A673 (cell line): ENCODE data around the gene GP1BB. TPM values are rescaled to one million over a fixed set of nuclear protein-coding genes. Genes with fewer than 3 reads are reported as not detected.

Experiments
- BruUV-seq: library from RNA; stranded (reverse); fragments of 400-500 nt; replicated peaks from 2 replicates; lab custom pipeline; 2021; lab: Mats Ljungman, UMichigan
- CTCF ChIA-PET: fragments of 300-600 bp; sonication (Branson Sonifier 250); formaldehyde crosslinking; loops from one replicate; lab custom pipeline; 2022; ENCODE audit warnings: antibody characterized with exemption; lab: Charles Lee
- POLR2A ChIA-PET: fragments of 300-600 bp; sonication (Branson Sonifier 250); formaldehyde crosslinking; loops from one replicate; lab custom pipeline; 2022; ENCODE audit warnings: antibody characterized with exemption; ENCODE audit not compliant: low non-redundant PET; lab: Charles Lee
- DNase-seq: peaks from one replicate; pipeline ENCODE4 v3.0.0-alpha.2; 2015; ENCODE audit warnings: low spot score
- H3K27ac ChIP-seq: fragments of 200-600 bp; sonication (generic); 2 replicates; pipeline ENCODE4 v1.5.1; 2016; ENCODE audit warnings: mixed run types, low read depth, mild to moderate bottlenecking, mixed read lengths, antibody characterized with exemption, low read length; ENCODE audit not compliant: poor library complexity, severe bottlenecking
- H3K27me3 ChIP-seq: fragments of 200-600 bp; sonication (generic); replicated peaks from 2 replicates; pipeline ENCODE4 v1.6.1; 2017; ENCODE audit warnings: mixed run types, low read depth, mild to moderate bottlenecking, mixed read lengths, antibody characterized with exemption, low read length; ENCODE audit not compliant: insufficient read depth, poor library complexity
- H3K36me3 ChIP-seq: fragments of 200-600 bp; sonication (generic); 2 replicates; pipeline ENCODE4 v1.6.1; 2016; ENCODE audit warnings: mixed run types, mild to moderate bottlenecking, mixed read lengths, antibody characterized with exemption, low read length; ENCODE audit not compliant: insufficient read depth, poor library complexity, severe bottlenecking
- H3K4me1 ChIP-seq: fragments of 200-600 bp; sonication (generic); 2 replicates; pipeline ENCODE4 v1.6.1; 2017; ENCODE audit warnings: mixed run types, mild to moderate bottlenecking, mixed read lengths, antibody characterized with exemption, low read length; ENCODE audit not compliant: insufficient read depth, poor library complexity, severe bottlenecking
- H3K4me3 ChIP-seq: fragments of 200-600 bp; sonication (generic); 2 replicates; pipeline ENCODE4 v1.5.1; 2016; ENCODE audit warnings: low read depth, mixed run types, mild to moderate bottlenecking, mixed read lengths, low read length; ENCODE audit not compliant: poor library complexity, severe bottlenecking
- H3K9me3 ChIP-seq: fragments of 200-600 bp; sonication (generic); 2 replicates; pipeline ENCODE4 v1.6.1; 2016; ENCODE audit warnings: mixed run types, low read depth, mild to moderate bottlenecking, mixed read lengths, antibody characterized with exemption, low read length; ENCODE audit not compliant: poor library complexity, severe bottlenecking
- CTCF ChIP-seq: fragments of 300-800, 200-600 bp; sonication (generic); conservative IDR thresholded peaks from 2 replicates; pipeline ENCODE4 v1.5.1; 2017; ENCODE audit warnings: low read depth, mild to moderate bottlenecking, antibody characterized with exemption, low read length, moderate library complexity, mixed read lengths
- EZH2 ChIP-seq: fragments of 200-600 bp; sonication (generic); IDR thresholded peaks from 2 replicates; pipeline ENCODE4 v1.6.1; 2017; ENCODE audit warnings: borderline replicate concordance, low read depth, mild to moderate bottlenecking, mixed read lengths, antibody characterized with exemption, low read length; ENCODE audit not compliant: poor library complexity, severe bottlenecking
- intact Hi-C: fragments of 100-400 bp; cut with micrococcal nuclease; formaldehyde crosslinking; loops from one replicate; pipeline ENCODE4 v1.10.0; 2022; ENCODE audit not compliant: unreplicated experiment
- total RNA-seq: library from RNA; stranded (reverse); gene quantifications from 2 replicates; pipeline ENCODE4 v1.2.3, GENCODE V29; 2021

Gene GP1BB
- total RNA-seq, 1 experiment from 2014 or later, result 12.6 TPM

DNA sequence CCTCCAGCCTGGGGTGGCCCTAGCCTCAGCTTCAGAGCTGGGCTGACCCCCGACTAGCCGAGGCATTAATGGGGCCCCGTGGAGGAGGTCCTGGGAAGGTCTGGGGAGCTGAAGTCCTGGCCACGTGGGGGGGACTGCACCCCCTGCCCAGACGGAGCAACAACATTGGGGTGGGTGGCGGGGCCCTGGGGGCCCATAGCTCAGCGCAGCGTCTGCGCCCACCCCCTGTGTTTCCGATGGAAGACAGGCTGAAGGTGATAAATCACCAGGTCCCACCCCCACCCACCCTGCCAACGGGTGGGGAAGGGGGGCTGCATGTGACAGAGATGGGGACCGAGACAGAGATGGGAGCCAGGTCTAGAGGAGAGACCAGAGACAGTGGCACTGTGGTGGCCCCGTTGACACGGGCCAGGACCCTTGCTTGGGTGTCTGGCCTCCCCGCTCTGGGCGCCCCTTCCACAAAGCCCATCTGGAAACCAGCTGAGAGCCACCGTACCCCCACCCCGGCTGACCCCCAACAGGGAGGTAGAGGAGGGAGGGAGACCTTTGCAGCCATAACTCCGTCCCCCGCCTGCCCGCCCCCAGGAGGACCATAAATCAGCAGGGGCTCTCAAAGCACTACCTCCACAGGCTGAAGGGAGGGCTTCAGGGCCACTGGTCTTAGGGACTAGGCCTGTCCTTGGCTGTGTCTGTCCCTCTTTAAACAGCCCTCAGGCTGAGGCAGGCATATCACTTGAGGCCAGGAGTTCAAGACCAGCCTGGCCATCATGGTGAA lies 8.2 kb downstream of the GP1BB start:
- H3K4me3 ChIP-seq, result no peak overlapping the region
- CTCF ChIA-PET, result interaction anchor here (1.1 to 3.8 kb wide), 9 partner anchors 10 to 225 kb away, joined by 3 to 79 read pairs (median 4); partner anchors contain the start of genes COMT and TXNRD2
- intact Hi-C loops, result loop anchor here (5.0 kb wide), 1 partner anchor 226 kb away; no protein-coding TSS in a partner anchor
- H3K27ac ChIP-seq, result no peak overlapping the region
- H3K27me3 ChIP-seq, result no peaks in the 10 kb centered on the region
- no peak for TF ChIP-seq EZH2
- TF ChIP-seq CTCF, result no peak
- H3K36me3 ChIP-seq, result no peaks in the 10 kb centered on the region
- no peaks in the 10 kb centered on the region for H3K9me3 ChIP-seq
- no peak for DNase-seq
- H3K4me1 ChIP-seq, result no peaks in the 10 kb centered on the region
- POLR2A ChIA-PET, result no interaction called here
- no TSS peak for BruUV-seq

GRCh38 chr22:19732403-19733113 lies 9.2 kb downstream of the GP1BB start:
- no TSS peak for BruUV-seq
- Histone ChIP-seq H3K36me3 (no peaks in the 10 kb centered on the region), H3K4me1 (no peaks in the 10 kb centered on the region), H3K27ac (no peak overlapping the region), H3K27me3 (no peaks in the 10 kb centered on the region), H3K4me3 (no peak overlapping the region), H3K9me3 (no peaks in the 10 kb centered on the region)
- TF ChIP-seq EZH2, result no peak
- POLR2A ChIA-PET, result no interaction called here
- CTCF ChIA-PET, result no interaction called here
- DNase-seq, result no peak
- intact Hi-C loops, result loop anchor here (5.0 kb wide), 1 partner anchor 225 kb away; no protein-coding TSS in a partner anchor

GRCh38 chr22:19733755-19734154 lies 10.4 kb downstream of the GP1BB start:
- Histone ChIP-seq H3K27ac (no peak overlapping the region), H3K36me3 (no peaks in the 10 kb centered on the region), H3K9me3 (no peaks in the 10 kb centered on the region), H3K27me3 (no peaks in the 10 kb centered on the region), H3K4me1 (no peaks in the 10 kb centered on the region), H3K4me3 (no peak overlapping the region)
- TF ChIP-seq EZH2 (no peak), CTCF (no peak)
- no TSS peak for BruUV-seq
- POLR2A ChIA-PET, result no interaction called here
- intact Hi-C loops, result loop anchor here (5.0 kb wide), 1 partner anchor 224 kb away; no protein-coding TSS in a partner anchor
- CTCF ChIA-PET, result no interaction called here
- DNase-seq, result no peak
